ENCODE results near the gene OSBPL10. TPM values are rescaled to one million over a fixed set of nuclear protein-coding genes. Genes with fewer than 3 reads are reported as not detected.

Gene OSBPL10
- total and polyA plus RNA-seq, 2 of the 8 experiments (the other 6 are each of a cell fraction or from before 2014, with no cell fraction given), result 26.2 to 86.7 TPM

- Histone ChIP-seq H3K27ac (ENCODE audit: low read depth, low read length) (no peak overlapping the region), H3K4me2 (ENCODE audit: insufficient read depth in 1 of 2, low read depth in 2 of 2, low read length in 2 of 2) (no peak overlapping the region), H2BK5ac (ENCODE audit: low read depth, low read length) (no peak overlapping the region), H3K56ac (replicated peaks; ENCODE audit: insufficient read length, low read depth, low read length) (no peak overlapping the region), H2BK20ac (ENCODE audit: low read length) (no peak overlapping the region), H2BK15ac (ENCODE audit: low read length) (no peak overlapping the region), H2AFZ (ENCODE audit: low read length) (no peak overlapping the region), H2BK12ac (ENCODE audit: low read depth, low read length) (no peak overlapping the region), H3K79me1 (ENCODE audit: low read depth, low read length) (peaks cover 15% of the 10 kb centered on the region), H3K18ac (ENCODE audit: extremely low read depth, low read length) (no peak overlapping the region), H3K9me3 (ENCODE audit: insufficient read depth in 2 of 2, low read depth in 1 of 2, low read length in 1 of 2) (no peaks in the 10 kb centered on the region), H3K23me2 (ENCODE audit: low read depth, low read length) (peaks cover 2% of the 10 kb centered on the region), H3K27me3 (replicated peaks in 1 of 4; ENCODE audit: control insufficient read depth in 3 of 4, extremely low read depth in 1 of 4, insufficient read depth in 3 of 4, low read length in 3 of 4) (no peaks in the 10 kb centered on the region), H2BK120ac (replicated peaks; ENCODE audit: low read depth, low read length) (no peak overlapping the region), H3K36me3 (ENCODE audit: control insufficient read depth in 2 of 4, insufficient read depth in 4 of 4, low read length in 3 of 4) (peaks cover 0 to 5% (median 0%) of the 10 kb centered on the region in 4 experiments; a peak in 2 of 8 replicates), H3K9ac (replicated peaks in 1 of 4; ENCODE audit: extremely low read depth in 1 of 4, low read depth in 3 of 4, low read length in 3 of 4) (no peak overlapping the region), H4K20me1 (replicated peaks in 1 of 2; ENCODE audit: control insufficient read depth in 1 of 2, insufficient read depth in 2 of 2, low read length in 2 of 2) (no peaks in the 10 kb centered on the region), H3K4me3 (ENCODE audit: extremely low read depth in 1 of 4, insufficient read depth in 2 of 4, low read depth in 3 of 4, low read length in 4 of 4) (no peak overlapping the region), H3K4ac (replicated peaks; ENCODE audit: insufficient read length, low read depth, low read length) (no peak overlapping the region), H2AK5ac (ENCODE audit: low read depth, low read length) (no peak overlapping the region), H4K91ac (replicated peaks; ENCODE audit: insufficient read length, low read length) (no peak overlapping the region), H3K14ac (ENCODE audit: insufficient read length) (no peak overlapping the region), H3K23ac (ENCODE audit: insufficient read length) (no peak overlapping the region), H4K5ac (ENCODE audit: insufficient read length, low read depth, low read length) (no peak overlapping the region), H4K8ac (ENCODE audit: extremely low read depth, insufficient read depth, low read length) (no peak overlapping the region), H3K79me2 (ENCODE audit: control insufficient read depth in 1 of 2, insufficient read depth in 2 of 2, low read length in 2 of 2) (peaks cover 40 to 89% of the 10 kb centered on the region in 2 experiments), H3K4me1 (replicated peaks in 1 of 4; ENCODE audit: control insufficient read depth in 3 of 4, insufficient read depth in 4 of 4, low read length in 3 of 4) (peaks cover 3 to 18% (median 5%) of the 10 kb centered on the region in 4 experiments)
- ChIA-PET CTCF (ENCODE audit: partially characterized antibody) (interaction anchor here (1.0 to 1.7 kb wide), 4 partner anchors 12 to 75 kb away, joined by 4 to 5 read pairs (median 4); no protein-coding TSS in a partner anchor), POLR2A (ENCODE audit: partially characterized antibody) (interaction anchor here (0.6 to 1.2 kb wide), 4 partner anchors 8 to 1514 kb away, joined by 3 to 4 read pairs (median 4); no protein-coding TSS in a partner anchor)
- WGBS, 2 experiments (ENCODE audit: extremely low coverage in 1 of 2, insufficient coverage in 1 of 2, insufficient read length in 1 of 2, insufficient replicate concordance in 2 of 2, low coverage in 1 of 2, low lambda C conversion rate in 2 of 2, missing lambda C conversion rate in 1 of 2), result 100% methylated on average over 2 of the region's 2 CpGs; no CpG with 5 or more reads in 1 of the 2 experiments
- no peak for DNase-seq (ENCODE audit: low read depth in 1 of 2, low spot score in 2 of 2)
- TF ChIP-seq FOSL1 (IDR thresholded peaks at IDR 0.05; ENCODE audit: insufficient read depth, low read depth, low read length) (no peak), ASH2L (IDR thresholded peaks at IDR 0.05; ENCODE audit: low read length) (no peak)
- no peak for FAIRE-seq
Measured at GRCh38 chr3:31976302-31976701, 4.8 kb downstream of the OSBPL10 start.
